MCF 10A (cell line): Measurements from ENCODE around the gene RXFP4. TPM values are rescaled to one million over a fixed set of nuclear protein-coding genes. Genes with fewer than 3 reads are reported as not detected.
A peak's percentile ranks its signal among the peaks of the same experiment; 100 is the strongest.

Source experiments
- BruUV-seq: library from RNA; stranded (reverse); fragments of 400-500 nt; replicated peaks from 2 replicates; lab custom pipeline; 2021; lab: Mats Ljungman, UMichigan
- CTCF ChIA-PET: fragments of 300-600 bp; sonication (Branson Sonifier 250); formaldehyde crosslinking; extraction: SDS; loops from one replicate; lab custom pipeline; 2021; ENCODE audit warnings: antibody characterized with exemption, inconsistent platforms; lab: Yijun Ruan, JAX
- POLR2A ChIA-PET: fragments of 300-600, 350-650 bp; sonication (Branson Sonifier 250); formaldehyde crosslinking; extraction: SDS; loops from one replicate; lab custom pipeline; 2020; ENCODE audit warnings: antibody characterized with exemption, inconsistent platforms; lab: Yijun Ruan, JAX
- DNase-seq: peaks from one replicate; pipeline ENCODE4 v3.0.0-alpha.2; 2018; ENCODE audit not compliant: unreplicated experiment
- H3K27ac Mint-ChIP-seq: one replicate; pipeline ENCODE4 v1.8.0; 2022; ENCODE audit warnings: mild to moderate bottlenecking, low read depth, mixed read lengths; ENCODE audit not compliant: unreplicated experiment
- H3K27me3 Mint-ChIP-seq: one replicate; pipeline ENCODE4 v1.8.0; 2022; ENCODE audit warnings: mixed read lengths; ENCODE audit not compliant: insufficient read depth, unreplicated experiment
- H3K36me3 Mint-ChIP-seq: one replicate; pipeline ENCODE4 v1.8.0; 2022; ENCODE audit warnings: mild to moderate bottlenecking, moderate library complexity, mixed read lengths; ENCODE audit not compliant: insufficient read depth, unreplicated experiment
- H3K4me1 Mint-ChIP-seq: one replicate; pipeline ENCODE4 v1.8.0; 2022; ENCODE audit warnings: mixed read lengths; ENCODE audit not compliant: insufficient read depth, unreplicated experiment
- H3K4me3 Mint-ChIP-seq: one replicate; pipeline ENCODE4 v1.8.0; 2022; ENCODE audit warnings: mild to moderate bottlenecking, moderate library complexity, mixed read lengths; ENCODE audit not compliant: unreplicated experiment
- H3K9me3 Mint-ChIP-seq: one replicate; pipeline ENCODE4 v1.8.0; 2022; ENCODE audit warnings: mixed read lengths; ENCODE audit not compliant: unreplicated experiment
- intact Hi-C: fragments of 100-400 bp; cut with micrococcal nuclease; formaldehyde crosslinking; loops from 2 replicates; pipeline ENCODE4 v1.14.1; 2022
- total RNA-seq: library from RNA; stranded (reverse); gene quantifications from 2 replicates; pipeline ENCODE4 v1.2.3, GENCODE V29; 2022
- TF ChIP-seq, protein P1 (sequence below): fragments of 200-600 bp; IDR thresholded peaks from one replicate; pipeline ENCODE4 v1.8.0; 2022; ENCODE audit warnings: antibody characterized with exemption, mild to moderate bottlenecking; ENCODE audit not compliant: unreplicated experiment

RXFP4 gene
- total RNA-seq, 1 experiment from 2014 or later = not detected

DNA sequence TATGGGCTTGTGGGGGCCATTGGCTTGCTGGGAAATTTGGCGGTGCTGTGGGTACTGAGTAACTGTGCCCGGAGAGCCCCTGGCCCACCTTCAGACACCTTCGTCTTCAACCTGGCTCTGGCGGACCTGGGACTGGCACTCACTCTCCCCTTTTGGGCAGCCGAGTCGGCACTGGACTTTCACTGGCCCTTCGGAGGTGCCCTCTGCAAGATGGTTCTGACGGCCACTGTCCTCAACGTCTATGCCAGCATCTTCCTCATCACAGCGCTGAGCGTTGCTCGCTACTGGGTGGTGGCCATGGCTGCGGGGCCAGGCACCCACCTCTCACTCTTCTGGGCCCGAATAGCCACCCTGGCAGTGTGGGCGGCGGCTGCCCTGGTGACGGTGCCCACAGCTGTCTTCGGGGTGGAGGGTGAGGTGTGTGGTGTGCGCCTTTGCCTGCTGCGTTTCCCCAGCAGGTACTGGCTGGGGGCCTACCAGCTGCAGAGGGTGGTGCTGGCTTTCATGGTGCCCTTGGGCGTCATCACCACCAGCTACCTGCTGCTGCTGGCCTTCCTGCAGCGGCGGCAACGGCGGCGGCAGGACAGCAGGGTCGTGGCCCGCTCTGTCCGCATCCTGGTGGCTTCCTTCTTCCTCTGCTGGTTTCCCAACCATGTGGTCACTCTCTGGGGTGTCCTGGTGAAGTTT, 550 bp downstream of the RXFP4 start:
- POLR2A ChIA-PET = interaction anchor here (0.7 to 9.6 kb wide), 5 partner anchors 8 to 37 kb away, joined by 4 to 196 read pairs (median 20); partner anchors contain the start of genes ARHGEF2 and KHDC4
- intact Hi-C loops = loop anchor here (2.0 kb wide), 1 partner anchor 15 kb away; no protein-coding TSS in a partner anchor
- H3K4me3 Mint-ChIP-seq = peak overlapping the region; percentile 15
- no TSS peak for BruUV-seq
- DNase-seq = no peak
- TF ChIP-seq, protein P1, sequence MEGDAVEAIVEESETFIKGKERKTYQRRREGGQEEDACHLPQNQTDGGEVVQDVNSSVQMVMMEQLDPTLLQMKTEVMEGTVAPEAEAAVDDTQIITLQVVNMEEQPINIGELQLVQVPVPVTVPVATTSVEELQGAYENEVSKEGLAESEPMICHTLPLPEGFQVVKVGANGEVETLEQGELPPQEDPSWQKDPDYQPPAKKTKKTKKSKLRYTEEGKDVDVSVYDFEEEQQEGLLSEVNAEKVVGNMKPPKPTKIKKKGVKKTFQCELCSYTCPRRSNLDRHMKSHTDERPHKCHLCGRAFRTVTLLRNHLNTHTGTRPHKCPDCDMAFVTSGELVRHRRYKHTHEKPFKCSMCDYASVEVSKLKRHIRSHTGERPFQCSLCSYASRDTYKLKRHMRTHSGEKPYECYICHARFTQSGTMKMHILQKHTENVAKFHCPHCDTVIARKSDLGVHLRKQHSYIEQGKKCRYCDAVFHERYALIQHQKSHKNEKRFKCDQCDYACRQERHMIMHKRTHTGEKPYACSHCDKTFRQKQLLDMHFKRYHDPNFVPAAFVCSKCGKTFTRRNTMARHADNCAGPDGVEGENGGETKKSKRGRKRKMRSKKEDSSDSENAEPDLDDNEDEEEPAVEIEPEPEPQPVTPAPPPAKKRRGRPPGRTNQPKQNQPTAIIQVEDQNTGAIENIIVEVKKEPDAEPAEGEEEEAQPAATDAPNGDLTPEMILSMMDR = no peak
- H3K9me3 Mint-ChIP-seq = no peaks in the 10 kb centered on the region
- peak overlapping the region; percentile 64 for H3K27ac Mint-ChIP-seq
- H3K36me3 Mint-ChIP-seq = peaks cover 26% of the 10 kb centered on the region
- CTCF ChIA-PET = interaction anchor here (0.6 to 5.7 kb wide), 9 partner anchors 9 to 99 kb away, joined by 3 to 175 read pairs (median 9); partner anchors contain the start of gene ARHGEF2
- H3K27me3 Mint-ChIP-seq = no peaks in the 10 kb centered on the region
- H3K4me1 Mint-ChIP-seq = peaks cover 50% of the 10 kb centered on the region

DNA sequence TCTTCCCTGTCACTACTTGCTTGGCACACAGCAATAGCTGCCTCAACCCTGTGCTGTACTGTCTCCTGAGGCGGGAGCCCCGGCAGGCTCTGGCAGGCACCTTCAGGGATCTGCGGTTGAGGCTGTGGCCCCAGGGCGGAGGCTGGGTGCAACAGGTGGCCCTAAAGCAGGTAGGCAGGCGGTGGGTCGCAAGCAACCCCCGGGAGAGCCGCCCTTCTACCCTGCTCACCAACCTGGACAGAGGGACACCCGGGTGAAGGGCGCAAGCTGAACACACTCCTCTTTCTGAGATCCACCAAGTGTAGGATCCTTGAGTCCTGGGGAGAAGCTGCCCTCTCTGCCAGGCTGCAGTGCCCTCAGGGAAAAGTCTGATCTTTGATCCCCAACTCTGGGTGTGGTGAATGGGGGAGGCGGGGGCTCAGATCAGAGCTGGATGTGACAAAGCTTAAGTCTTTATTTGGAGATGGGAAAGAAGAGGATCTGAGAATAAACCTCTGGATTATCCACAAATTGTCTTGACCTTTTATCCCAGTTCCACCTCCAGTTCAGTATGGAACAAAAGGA, 1.2 kb downstream of the RXFP4 start:
- peak overlapping the region; percentile 33 for H3K27ac Mint-ChIP-seq
- BruUV-seq = no TSS peak
- H3K36me3 Mint-ChIP-seq = peaks cover 32% of the 10 kb centered on the region
- H3K4me1 Mint-ChIP-seq = peaks cover 50% of the 10 kb centered on the region
- H3K4me3 Mint-ChIP-seq = peak overlapping the region; percentile 15
- no peaks in the 10 kb centered on the region for H3K9me3 Mint-ChIP-seq
- peak; percentile 46 for DNase-seq
- ChIA-PET CTCF (interaction anchor here (0.6 to 5.0 kb wide), 9 partner anchors 9 to 783 kb away, joined by 3 to 35 read pairs (median 5); no protein-coding TSS in a partner anchor), POLR2A (interaction anchor here (0.7 to 9.6 kb wide), 9 partner anchors 9 to 674 kb away, joined by 3 to 196 read pairs (median 5); partner anchors contain the start of genes ARHGEF2 and KHDC4)
- TF ChIP-seq, protein P1 = no peak
- intact Hi-C loops = loop anchor here (2.0 kb wide), 1 partner anchor 14 kb away; no protein-coding TSS in a partner anchor
- no peaks in the 10 kb centered on the region for H3K27me3 Mint-ChIP-seq

DNA sequence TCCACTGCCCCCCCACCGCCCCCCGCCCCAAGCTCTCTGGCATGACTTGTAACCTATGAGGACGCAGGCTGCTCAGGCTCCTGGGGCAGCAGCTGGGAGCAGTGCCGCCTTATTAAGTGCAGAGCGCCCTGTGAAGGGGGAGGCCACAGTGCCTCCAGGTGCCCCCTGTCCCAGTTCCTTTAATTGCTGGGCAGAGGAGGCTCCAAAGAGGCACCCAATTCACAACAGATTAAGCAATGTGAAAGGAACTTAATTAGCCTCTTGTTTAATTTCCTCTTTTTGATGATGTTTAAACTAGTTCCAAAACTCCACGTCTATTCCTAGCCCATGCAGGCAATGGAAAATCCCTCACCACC, 3.0 kb downstream of the RXFP4 start:
- no peak overlapping the region for H3K4me3 Mint-ChIP-seq
- no peaks in the 10 kb centered on the region for H3K27me3 Mint-ChIP-seq

More for the DNA sequence above, 3.0 kb downstream of the RXFP4 start:
- no peak for DNase-seq
- peak overlapping the region; percentile 44 for H3K27ac Mint-ChIP-seq
- POLR2A ChIA-PET = interaction anchor here (0.7 to 9.6 kb wide), 5 partner anchors 10 to 47 kb away, joined by 3 to 196 read pairs (median 16); partner anchors contain the start of genes ARHGEF2 and KHDC4
- peaks cover 50% of the 10 kb centered on the region for H3K36me3 Mint-ChIP-seq
- H3K9me3 Mint-ChIP-seq = no peaks in the 10 kb centered on the region
- TF ChIP-seq, protein P1 = no peak
- CTCF ChIA-PET = interaction anchor here (0.6 to 5.0 kb wide), 5 partner anchors 12 to 215 kb away, joined by 3 to 35 read pairs (median 3); no protein-coding TSS in a partner anchor
- H3K4me1 Mint-ChIP-seq = peaks cover 50% of the 10 kb centered on the region
- no TSS peak for BruUV-seq
- intact Hi-C loops = no loop called here
